PC-3 (cell line): ENCODE results near the gene PVALEF.

Source experiments
- EZH2 ChIP-seq: fragments of 300-600 bp; sonication (generic); IDR thresholded peaks from one replicate; pipeline ENCODE4 v1.6.1; 2017; ENCODE audit warnings: antibody characterized with exemption, mild to moderate bottlenecking, low read length; ENCODE audit not compliant: unreplicated experiment
- TF ChIP-seq, protein P1 (sequence below): fragments of 300-600 bp; sonication (generic); conservative IDR thresholded peaks from 2 replicates; pipeline ENCODE4 v1.5.1; 2017; ENCODE audit warnings: antibody characterized with exemption, low read depth, mild to moderate bottlenecking, low read length

DNA sequence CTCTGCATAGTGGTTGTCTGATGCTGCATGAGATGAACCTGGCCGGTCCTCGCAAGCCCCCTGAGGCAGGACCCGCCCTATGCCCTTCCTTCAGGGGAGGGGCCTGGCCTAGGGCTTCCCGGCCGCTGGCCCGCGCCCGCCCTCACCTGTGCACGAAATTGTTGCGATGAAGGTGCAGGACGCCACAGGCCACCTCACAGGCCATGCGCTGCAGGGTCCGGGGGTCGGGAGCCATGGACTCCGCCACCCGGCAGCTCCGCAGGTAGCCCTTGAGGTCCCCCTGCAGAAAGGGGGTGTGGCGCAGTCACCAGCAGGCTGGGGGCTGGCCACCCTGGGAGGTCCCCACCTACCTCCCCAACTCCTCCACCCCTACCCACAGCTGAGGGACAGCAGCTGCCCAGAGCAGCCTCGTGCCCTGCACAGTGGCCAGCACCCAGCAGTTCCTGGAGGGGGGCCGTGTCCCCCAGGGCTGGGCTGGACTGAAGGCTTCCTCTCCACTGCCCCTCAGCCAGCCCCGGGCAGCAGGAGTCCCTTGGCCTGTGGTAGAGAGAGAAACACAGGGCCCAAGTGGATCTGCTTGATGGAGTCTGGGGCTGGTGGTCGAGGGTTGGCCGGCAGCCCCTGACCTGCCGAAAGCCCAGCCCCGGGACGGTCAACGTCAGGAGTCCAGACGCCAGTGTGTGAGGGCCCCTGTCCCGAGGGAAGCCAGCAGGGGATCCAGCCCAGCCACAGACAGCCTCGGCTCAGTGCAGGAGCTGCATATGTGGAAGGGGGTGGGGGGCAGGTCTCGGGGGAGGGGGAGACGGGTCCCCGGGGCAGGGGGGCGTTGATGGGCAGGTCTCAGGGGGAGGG is 38.8 kb upstream of the PVALEF start:
- TF ChIP-seq, protein P1, sequence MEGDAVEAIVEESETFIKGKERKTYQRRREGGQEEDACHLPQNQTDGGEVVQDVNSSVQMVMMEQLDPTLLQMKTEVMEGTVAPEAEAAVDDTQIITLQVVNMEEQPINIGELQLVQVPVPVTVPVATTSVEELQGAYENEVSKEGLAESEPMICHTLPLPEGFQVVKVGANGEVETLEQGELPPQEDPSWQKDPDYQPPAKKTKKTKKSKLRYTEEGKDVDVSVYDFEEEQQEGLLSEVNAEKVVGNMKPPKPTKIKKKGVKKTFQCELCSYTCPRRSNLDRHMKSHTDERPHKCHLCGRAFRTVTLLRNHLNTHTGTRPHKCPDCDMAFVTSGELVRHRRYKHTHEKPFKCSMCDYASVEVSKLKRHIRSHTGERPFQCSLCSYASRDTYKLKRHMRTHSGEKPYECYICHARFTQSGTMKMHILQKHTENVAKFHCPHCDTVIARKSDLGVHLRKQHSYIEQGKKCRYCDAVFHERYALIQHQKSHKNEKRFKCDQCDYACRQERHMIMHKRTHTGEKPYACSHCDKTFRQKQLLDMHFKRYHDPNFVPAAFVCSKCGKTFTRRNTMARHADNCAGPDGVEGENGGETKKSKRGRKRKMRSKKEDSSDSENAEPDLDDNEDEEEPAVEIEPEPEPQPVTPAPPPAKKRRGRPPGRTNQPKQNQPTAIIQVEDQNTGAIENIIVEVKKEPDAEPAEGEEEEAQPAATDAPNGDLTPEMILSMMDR, result no peak
- TF ChIP-seq EZH2, result no peak
